Epidermal melanocyte (primary cell): Measurements from ENCODE around the gene KIF5A.
A peak's percentile ranks its signal among the peaks of the same experiment; 100 is the strongest.

Source experiments
- DNase-seq: peaks from one replicate; pipeline ENCODE4 v3.0.0; 2011; ENCODE audit warnings: low spot score; ENCODE audit not compliant: insufficient read length

KIF5A gene

GRCh38 chr12:57618966-57619433 lies 69.2 kb downstream of the KIF5A start:
- DNase-seq = no peak

- no peak for DNase-seq
These were observed 69.8 kb downstream of the KIF5A start for GRCh38 chr12:57619434-57620244.

- DNase-seq = no peak
These were observed 70.5 kb downstream of the KIF5A start for GRCh38 chr12:57620245-57620935.

- DNase-seq = no peak
These were observed 71.2 kb downstream of the KIF5A start for GRCh38 chr12:57620936-57621496.

GRCh38 chr12:57621497-57622292 lies 71.9 kb downstream of the KIF5A start:
- DNase-seq = peak; percentile 83

GRCh38 chr12:57622293-57623245 lies 72.7 kb downstream of the KIF5A start:
- DNase-seq = no peak

GRCh38 chr12:57623385-57623784 lies 73.5 kb downstream of the KIF5A start:
- DNase-seq = no peak

- DNase-seq = no peak
These were observed 74.1 kb downstream of the KIF5A start for GRCh38 chr12:57623811-57624390.

GRCh38 chr12:57624441-57625220 lies 74.8 kb downstream of the KIF5A start:
- no peak for DNase-seq

GRCh38 chr12:57625261-57626032 lies 75.6 kb downstream of the KIF5A start:
- no peak for DNase-seq

- no peak for DNase-seq
These were observed 76.5 kb downstream of the KIF5A start for GRCh38 chr12:57626111-57626920.

- DNase-seq = no peak
These were observed 77.1 kb downstream of the KIF5A start for GRCh38 chr12:57626921-57627445.

- DNase-seq = no peak
These were observed 77.8 kb downstream of the KIF5A start for GRCh38 chr12:57627501-57628279.

GRCh38 chr12:57628280-57629191 lies 78.7 kb downstream of the KIF5A start:
- no peak for DNase-seq

GRCh38 chr12:57629897-57630471 lies 80.1 kb downstream of the KIF5A start:
- DNase-seq = no peak
